ENCODE measurements around the gene APH1B.

APH1B gene

GRCh38 chr15:63357731-63358130 is 80.3 kb downstream of the APH1B start:
- no peak for DNase-seq

GRCh38 chr15:63358241-63359029 is 81.0 kb downstream of the APH1B start:
- no peak for DNase-seq
